GDM1 (cell line): ENCODE data around the gene CRYBG3.
A peak's percentile ranks its signal among the peaks of the same experiment; 100 is the strongest.

Experiments
- DNase-seq: peaks from one replicate; lab custom pipeline; 2025; lab: John Stamatoyannopoulos, UW

Gene CRYBG3

DNA sequence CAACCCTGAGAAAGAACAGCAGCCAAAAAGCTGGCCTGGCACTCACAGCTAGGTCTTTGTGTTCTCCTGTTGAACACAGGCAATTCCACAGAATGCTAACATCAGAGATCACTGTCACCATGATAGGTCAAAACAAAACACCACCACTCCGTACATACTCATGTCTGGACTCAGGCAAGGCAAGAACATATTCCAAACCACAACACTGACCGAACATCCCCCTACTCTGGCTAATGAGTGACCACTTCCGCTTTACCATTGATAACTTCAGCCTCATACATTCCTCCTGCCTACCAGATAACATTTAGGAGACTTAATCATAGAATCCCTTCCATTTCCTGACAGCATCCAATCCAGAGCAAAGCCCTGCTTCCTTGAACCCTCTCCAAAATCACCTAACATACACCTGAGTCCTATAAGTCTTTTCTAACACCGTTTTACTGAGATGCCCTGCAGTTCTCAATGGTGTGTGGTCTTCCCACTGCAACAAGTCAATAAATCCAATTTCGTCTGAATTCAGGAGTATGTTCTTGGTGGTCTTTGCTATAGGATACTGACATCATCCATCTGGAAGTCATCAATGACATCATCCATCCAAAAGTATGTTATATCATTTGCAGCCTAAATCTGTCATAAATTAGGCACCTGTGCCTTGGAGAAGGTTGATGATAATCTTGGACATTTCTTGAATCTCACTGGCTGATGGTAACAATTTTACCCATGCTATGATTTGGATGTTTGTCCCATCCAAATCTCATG lies 126.7 kb downstream of the CRYBG3 start:
- DNase-seq = no peak

GRCh38 chr3:97949110-97949485 lies 127.3 kb downstream of the CRYBG3 start:
- DNase-seq = no peak

GRCh38 chr3:97949743-97950142 lies 127.9 kb downstream of the CRYBG3 start:
- DNase-seq = no peak

GRCh38 chr3:97950360-97950759 lies 128.5 kb downstream of the CRYBG3 start:
- no peak for DNase-seq

DNA sequence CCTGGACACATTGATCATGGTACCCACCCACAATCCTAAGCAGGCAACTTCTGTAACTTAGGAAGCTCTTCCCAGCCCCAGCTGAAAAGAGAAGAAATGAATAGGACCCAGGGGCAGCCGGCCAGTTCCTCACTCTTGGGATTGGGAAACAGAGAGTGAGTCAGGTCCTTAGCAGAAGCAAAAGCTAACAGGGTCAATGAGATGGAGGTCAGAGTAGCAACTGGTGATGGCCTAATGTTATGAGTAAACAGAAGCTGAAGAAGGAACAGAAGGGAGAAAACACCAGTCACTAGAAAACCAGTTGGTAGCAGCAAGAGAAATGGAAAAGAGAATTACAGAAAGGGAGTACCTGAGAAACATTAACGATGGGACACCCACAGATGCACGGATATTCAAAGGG lies 130.5 kb downstream of the CRYBG3 start:
- DNase-seq = no peak

- DNase-seq = no peak
Observed at GRCh38 chr3:97952872-97953271, 131.1 kb downstream of the CRYBG3 start.

DNA sequence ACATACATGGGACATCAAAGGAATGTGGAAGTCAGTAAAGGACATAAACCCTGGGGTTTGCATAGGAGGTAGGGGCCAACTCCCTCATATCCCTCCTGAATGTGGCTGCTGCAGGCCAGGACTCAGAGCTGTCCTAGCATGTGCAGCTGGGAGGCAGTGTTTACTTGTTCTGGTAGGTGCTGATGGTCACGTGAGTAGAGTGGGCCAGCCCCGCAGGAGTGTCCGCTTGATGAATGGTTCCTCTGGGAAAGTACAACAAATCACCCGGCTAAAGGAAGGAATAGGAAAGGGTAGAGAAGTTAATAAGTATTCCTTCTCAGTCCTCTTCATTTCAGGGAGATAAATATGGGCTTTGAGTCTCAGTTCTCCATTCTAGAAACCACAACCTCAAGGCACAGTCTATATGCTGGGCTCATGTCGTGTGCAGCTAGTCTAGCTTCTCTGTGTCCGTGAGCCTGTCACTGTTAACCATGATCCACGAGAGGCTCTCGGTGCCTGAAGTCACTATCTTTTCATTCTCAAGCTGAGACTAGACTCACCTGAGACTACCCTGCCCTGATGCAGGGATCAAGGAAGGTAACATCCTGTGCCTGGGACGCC lies 132.5 kb downstream of the CRYBG3 start:
- DNase-seq = no peak

DNA sequence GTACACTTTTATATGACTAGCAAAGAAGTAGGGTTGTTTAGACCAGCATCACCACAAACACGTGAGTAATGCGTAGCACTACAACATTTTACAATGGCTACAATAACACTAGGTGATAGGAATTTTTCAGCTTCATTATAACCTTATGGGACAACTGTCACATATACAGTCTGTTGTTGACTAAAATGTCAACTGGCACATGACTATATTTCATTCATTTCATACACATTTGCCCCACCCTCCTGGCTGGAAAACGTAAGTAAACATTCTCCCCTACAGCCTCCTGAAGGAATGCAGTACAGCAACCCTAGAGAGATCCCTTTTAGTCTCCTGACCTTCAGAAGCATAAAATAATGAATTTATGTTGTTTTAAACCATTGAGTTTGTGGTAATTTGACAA lies 134.2 kb downstream of the CRYBG3 start:
- DNase-seq = no peak

GRCh38 chr3:97957617-97958311 lies 136.0 kb downstream of the CRYBG3 start:
- no peak for DNase-seq

DNA sequence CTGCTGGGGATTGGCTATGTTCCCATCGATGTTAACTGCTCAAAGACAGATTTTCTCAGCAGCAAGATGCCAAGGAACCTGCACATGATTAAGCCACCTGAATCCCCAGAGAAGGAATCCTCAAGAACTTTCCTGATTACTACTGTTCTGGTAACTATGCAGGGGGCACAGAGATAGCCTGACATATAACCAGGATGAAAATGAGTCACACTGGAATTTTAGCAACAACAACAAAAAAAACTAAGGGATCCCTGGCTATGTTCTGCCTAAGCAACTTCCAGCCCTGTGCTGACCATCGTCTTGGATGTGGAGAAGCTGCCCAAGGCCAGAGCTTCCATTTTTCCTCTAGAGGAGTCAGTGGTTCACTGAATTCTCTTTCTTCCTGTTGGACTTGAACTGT lies 136.6 kb downstream of the CRYBG3 start:
- no peak for DNase-seq

DNA sequence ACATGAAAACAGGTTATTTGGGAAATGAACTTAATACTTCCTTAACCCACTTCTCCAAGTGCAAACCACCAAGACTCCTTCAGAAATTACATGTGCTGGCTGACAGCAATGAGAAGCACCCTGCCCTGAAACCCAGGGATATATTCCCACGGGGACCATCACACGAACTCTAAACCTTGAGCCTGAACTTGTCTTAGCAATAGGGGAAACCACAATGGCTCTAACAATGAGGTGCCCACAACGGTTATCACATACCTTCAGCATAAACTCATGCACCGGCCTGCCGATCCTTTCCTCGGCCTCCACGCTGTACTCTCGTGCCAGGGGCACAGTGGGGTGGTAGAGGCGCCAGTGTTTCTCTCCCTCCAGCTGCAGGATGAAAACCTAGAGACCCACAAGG lies 137.0 kb downstream of the CRYBG3 start:
- no peak for DNase-seq

- no peak for DNase-seq
Observed at GRCh38 chr3:97959872-97960271, 138.1 kb downstream of the CRYBG3 start.

DNA sequence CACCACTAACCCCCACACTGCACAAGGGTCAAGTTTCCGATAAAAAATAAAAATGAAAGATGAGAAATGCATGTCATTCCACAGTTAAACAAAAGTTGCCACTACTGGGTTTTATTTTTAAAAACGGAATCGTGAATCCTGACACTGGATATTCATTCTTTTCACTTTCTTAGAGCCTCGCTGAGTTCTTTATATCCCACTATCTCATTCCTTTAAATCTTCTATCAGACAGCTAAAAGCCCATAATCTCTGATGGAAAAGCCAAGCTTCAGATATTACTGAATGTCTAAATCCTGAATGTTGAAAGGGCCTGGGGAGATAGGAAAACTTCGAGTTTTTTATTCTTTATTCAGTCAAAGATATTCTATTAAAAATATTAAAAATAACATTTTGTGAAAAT lies 138.7 kb downstream of the CRYBG3 start:
- DNase-seq = no peak

- no peak for DNase-seq
Observed at GRCh38 chr3:97960993-97961766, 139.4 kb downstream of the CRYBG3 start.

GRCh38 chr3:97967966-97968365 lies 146.2 kb downstream of the CRYBG3 start:
- DNase-seq = no peak

GRCh38 chr3:97968376-97968775 lies 146.6 kb downstream of the CRYBG3 start:
- DNase-seq = no peak

- no peak for DNase-seq
Observed at GRCh38 chr3:97969541-97969940, 147.7 kb downstream of the CRYBG3 start.

GRCh38 chr3:97970156-97970555 lies 148.3 kb downstream of the CRYBG3 start:
- no peak for DNase-seq

DNA sequence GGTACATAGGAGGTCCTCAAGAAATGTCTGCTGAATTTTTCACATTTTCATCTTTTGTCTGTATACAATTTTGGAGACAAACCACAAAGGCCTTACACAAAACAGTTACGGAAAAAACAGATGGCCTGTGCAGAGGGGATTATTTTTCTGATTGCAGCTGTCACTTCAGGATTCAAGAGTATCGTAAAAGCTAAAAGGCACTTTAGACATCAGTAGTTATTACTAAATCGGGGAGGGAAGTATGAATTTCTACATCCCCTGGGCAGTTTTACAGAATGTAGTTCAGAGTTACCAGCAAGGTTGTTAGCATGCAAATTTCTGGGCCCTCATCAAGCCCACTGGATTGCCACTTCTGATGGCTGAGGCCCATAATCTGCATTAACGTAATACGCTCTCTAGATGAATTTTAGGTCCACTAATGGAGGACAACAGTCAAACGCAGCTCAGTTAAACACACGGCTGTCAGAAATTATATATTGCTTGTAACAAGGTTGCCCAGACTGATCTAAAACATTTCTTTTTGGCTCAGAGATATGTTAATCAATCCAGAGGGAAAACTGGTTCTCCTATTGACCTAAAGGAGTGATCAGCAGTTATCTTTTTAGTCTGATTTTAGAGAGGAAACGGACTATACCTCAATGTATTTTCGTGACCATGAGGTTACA lies 149.3 kb downstream of the CRYBG3 start:
- DNase-seq = no peak

DNA sequence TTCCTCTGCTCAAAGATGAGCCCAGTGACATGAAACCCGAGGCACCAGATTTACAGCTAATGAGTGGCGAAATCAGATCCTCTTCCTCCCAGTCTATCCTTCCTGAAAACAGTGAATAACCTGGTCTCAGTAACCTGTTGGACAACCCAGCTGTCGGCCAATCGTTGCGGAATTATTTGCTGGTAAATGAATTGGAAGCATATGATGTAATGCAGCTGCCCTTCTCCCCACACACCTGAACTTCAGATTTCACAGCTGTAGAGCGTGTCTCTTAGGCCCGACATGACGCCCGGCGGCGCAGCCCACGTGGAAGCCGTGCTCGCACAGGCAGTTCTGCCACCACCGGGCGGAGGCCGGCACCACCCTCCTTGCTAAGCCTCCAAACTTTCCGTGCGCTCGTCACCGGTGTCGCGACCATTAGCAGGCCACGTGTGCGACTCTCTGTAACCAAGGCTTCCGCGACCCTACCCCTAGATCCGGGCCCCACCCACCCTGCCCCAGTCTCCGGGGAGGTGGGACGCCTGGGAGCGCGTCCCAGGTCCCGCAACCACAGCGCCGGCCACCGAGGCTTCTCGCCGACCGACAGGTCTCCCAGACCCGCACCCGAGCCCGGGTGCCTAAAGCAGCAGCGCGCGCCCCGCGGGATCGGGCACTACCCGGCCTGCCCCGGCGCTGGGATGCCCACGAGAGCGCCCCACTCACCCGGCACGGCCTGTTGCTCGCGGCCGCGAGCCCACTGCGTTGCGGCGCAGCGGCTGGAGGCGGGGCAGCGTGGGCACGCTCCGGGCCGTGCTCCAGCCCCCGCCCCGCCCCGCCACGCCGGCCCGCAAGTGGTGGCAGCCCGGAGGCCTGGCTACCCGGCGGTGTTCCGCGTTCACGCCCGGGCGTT lies 150.1 kb downstream of the CRYBG3 start, which contains the start of gene RIOX2:
RIOX2 (minus strand) TSS at position 753 of the 889 bp plus-strand sequence. CDS start 4,838 bp downstream, outside the sequence.
- peak; percentile 75 for DNase-seq

DNA sequence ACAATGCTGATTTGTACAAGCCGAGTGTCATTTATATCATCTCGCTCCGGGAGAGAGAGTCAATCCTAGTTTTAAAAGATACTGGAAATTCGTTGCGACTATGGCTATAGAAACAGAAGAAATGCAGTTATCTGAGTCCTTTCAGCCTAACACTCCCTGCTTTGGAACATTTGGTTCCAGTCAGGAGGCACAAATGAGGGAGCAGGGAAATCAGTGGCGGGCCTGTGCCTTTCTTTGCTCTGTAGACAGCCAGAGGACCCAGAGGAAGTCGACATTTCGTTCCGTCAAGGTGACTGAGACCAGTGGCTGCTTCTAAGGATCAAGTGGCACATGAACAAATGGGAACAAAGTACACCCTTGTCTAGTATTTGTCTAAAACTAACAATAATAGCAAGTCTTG lies 151.2 kb downstream of the CRYBG3 start:
- DNase-seq = no peak
